Astrocyte of the cerebellum (primary cell): ENCODE measurements around the gene GCA.

Experiments used
- DNase-seq: peaks from one replicate; pipeline ENCODE4 v3.0.0-alpha.2; 2011; ENCODE audit warnings: low read depth
- H3K4me3 ChIP-seq: 2 replicates; pipeline ENCODE4 v1.5.1; 2011; ENCODE audit warnings: mild to moderate bottlenecking, low read depth, low read length, moderate library complexity
- in situ Hi-C: cut with HindIII; loops from 2 replicates; pipeline ENCODE4 v1.10.0; 2017; ENCODE audit warnings: low sequenced_read_pairs
- TF ChIP-seq, protein P1 (sequence below): IDR thresholded peaks from 2 replicates; pipeline ENCODE4 v1.5.1; 2012; ENCODE audit warnings: low read length, low read depth, moderate library complexity, mild to moderate bottlenecking; ENCODE audit errors: missing control alignments

Gene GCA

DNA sequence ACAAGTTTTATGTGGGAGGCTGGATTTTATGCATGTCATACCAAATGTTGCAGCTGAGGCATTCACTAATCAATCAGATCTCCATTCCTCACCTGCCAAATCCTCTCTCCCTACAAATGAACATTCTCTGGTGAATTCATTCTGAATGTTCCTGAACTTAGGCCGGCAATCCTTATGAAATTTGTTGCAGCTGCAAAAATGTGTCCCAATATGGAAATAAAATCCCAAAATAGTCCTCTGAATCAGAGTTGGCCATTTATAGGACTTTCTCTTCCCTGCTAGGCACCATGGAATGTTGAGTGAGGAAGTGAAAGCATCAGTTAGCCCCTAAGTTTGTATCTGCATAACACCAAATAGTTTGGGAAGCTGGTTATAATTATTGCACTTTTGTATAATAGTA, 25.6 kb downstream of the GCA start:
- no peak overlapping the region for H3K4me3 ChIP-seq
- in situ Hi-C loops = no loop called here
- TF ChIP-seq, protein P1, sequence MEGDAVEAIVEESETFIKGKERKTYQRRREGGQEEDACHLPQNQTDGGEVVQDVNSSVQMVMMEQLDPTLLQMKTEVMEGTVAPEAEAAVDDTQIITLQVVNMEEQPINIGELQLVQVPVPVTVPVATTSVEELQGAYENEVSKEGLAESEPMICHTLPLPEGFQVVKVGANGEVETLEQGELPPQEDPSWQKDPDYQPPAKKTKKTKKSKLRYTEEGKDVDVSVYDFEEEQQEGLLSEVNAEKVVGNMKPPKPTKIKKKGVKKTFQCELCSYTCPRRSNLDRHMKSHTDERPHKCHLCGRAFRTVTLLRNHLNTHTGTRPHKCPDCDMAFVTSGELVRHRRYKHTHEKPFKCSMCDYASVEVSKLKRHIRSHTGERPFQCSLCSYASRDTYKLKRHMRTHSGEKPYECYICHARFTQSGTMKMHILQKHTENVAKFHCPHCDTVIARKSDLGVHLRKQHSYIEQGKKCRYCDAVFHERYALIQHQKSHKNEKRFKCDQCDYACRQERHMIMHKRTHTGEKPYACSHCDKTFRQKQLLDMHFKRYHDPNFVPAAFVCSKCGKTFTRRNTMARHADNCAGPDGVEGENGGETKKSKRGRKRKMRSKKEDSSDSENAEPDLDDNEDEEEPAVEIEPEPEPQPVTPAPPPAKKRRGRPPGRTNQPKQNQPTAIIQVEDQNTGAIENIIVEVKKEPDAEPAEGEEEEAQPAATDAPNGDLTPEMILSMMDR = no peak
- DNase-seq = no peak

- no peak for DNase-seq
- H3K4me3 ChIP-seq = no peak overlapping the region
- TF ChIP-seq, protein P1 = no peak
- in situ Hi-C loops = no loop called here
Measured at GRCh38 chr2:162370931-162371330, 27.0 kb downstream of the GCA start.

DNA sequence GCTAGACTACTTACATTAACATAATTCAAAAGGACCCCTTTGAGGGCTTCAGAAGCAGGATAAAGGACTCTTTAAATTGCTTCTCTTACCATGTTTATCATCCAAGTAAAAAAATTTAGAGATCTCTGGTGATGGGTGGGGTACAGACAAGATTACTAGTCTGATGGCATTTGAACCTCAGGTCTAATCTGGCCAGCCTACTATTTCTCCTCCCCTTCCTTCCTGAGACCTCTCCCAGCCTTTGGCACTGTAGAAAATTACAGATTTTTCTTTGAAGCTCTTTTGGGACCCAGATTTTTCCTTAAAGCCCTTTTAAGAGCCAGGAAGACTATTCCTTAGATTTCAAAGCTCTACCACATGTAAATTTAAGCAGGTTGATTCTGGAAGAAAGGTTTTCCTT, 28.9 kb downstream of the GCA start:
- no peak overlapping the region for H3K4me3 ChIP-seq
- no peak for DNase-seq
- TF ChIP-seq, protein P1 = no peak
- in situ Hi-C loops = no loop called here

DNA sequence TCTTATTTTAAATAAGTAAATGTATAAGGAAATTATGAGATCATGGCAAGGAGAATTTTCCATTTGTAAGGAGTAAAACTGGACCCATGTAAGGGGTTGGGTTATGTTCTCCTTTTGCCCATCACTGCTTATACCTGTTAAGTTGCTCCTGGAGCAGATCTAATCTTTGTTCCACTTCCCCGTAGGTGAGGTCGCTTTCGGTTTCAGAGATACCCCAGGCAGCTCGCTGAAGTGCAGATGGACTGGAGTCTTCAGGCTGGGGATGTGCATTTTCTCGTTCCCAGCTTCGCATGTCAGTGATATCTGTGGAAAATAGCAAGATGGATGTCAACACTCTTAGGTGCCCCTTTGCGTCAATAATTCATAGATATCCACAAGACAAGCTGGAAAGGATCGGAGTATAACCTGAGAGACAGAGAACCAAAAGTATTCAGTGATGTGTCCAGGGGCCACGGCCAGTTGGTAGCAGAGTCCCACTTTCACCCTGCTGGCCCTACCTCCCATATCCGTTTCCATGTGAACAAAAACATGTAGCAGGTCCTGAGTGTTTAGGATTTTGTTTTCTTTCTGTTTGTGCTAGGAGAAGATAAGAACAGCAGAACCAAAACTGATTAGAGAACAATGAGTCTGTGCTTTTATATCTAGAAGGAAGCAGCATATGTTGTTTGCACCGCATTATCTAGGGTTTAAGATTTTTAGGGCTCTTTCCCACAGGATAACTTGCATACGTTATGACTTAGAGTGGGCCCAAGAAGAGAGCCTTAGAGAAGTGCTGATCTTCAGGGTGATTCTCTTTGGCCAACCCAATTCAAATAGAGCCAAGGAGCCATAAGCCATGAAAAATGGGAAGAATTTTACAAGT, 36.0 kb downstream of the GCA start:
- in situ Hi-C loops = no loop called here
- TF ChIP-seq, protein P1 = no peak
- H3K4me3 ChIP-seq = no peak overlapping the region
- no peak for DNase-seq

DNA sequence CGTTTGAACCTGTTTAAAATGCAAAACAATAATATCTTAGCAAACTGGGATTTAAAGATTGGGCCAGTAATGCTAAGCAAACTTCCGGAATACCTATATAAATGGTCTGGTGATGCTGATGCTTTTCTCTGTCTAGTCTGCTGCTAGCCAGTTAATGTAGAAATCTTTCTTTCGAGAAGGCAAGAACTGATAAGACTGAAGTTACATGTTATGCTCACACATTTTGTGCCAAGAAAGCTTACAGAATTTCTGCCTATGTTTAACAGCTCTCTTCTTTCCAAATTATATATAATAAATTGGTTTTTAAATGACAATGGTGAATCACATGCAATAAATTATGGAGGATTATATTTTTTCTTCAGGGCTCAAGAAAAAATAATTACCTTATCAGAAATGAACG, 37.9 kb downstream of the GCA start:
- no peak for DNase-seq
- TF ChIP-seq, protein P1 = no peak
- in situ Hi-C loops = no loop called here
- H3K4me3 ChIP-seq = no peak overlapping the region

- in situ Hi-C loops = no loop called here
- no peak for DNase-seq
- TF ChIP-seq, protein P1 = no peak
- H3K4me3 ChIP-seq = no peak overlapping the region
Measured at GRCh38 chr2:162382278-162382677, 38.3 kb downstream of the GCA start.

DNA sequence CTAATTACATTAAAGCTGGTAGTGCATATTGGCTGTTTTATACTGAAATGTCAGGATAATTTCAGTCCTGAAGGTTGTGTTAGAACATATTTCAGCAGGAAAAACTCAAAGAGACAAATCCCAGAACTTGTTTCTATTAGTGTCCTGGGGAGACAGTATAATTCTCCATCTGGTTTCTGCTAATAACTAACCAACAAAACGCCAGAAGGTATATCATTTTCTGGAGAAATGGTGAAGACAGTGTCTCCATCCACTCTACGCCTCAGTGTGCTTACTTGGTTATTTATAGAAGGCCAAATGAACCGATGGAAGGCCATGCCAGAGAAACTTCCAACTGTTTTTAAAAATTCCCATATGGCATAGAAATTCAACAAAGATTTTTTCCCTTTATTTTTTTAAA, 41.6 kb downstream of the GCA start:
- H3K4me3 ChIP-seq = no peak overlapping the region
- TF ChIP-seq, protein P1 = no peak
- in situ Hi-C loops = no loop called here
- DNase-seq = no peak
